ENCODE results near the gene GTF2H2C_2.
A peak's percentile ranks its signal among the peaks of the same experiment; 100 is the strongest.
"Not testable (repeated sequence)": the region's sequence is repeated elsewhere in the genome, so short reads cannot be mapped to it uniquely, and the experiment has no call there.

GTF2H2C_2 gene

DNA sequence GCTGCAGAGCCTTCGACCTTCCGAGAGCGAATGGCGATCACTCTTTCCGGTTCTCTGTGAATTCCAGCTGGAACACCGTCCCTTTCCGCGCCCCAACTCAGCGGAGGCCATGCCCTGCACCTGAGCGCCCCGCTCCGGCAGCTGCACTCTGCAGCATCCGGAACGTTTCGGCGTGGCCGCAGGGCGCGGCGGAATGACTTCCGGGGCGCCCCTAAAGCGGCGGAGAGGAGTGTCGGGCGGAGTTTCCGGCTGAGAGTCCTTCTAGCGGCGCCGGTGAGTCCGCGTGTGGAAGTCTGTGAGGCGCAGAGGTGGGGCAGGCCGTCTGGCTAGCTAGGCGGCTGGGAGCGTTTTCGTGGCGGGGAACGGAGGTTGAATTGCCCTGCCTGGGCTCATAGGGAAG, at the start of gene GTF2H2C_2:
GTF2H2C_2 (plus strand) TSS at position 252 of the 400 bp plus-strand sequence.
- not testable (repeated sequence) for H3K4me1 ChIP-seq (ENCODE audit: control insufficient read depth in 2 of 2, insufficient read depth in 2 of 2, low read length in 2 of 2); H3K9ac ChIP-seq (ENCODE audit: low read depth in 1 of 2, low read length in 2 of 2); H3K9me3 ChIP-seq (ENCODE audit: control insufficient read depth in 2 of 2, low read length in 2 of 2); H3K27ac ChIP-seq (ENCODE audit: low read depth in 2 of 2, low read length in 2 of 2); H3K27me3 ChIP-seq (ENCODE audit: control insufficient read depth in 2 of 2, insufficient read depth in 2 of 2, low read length in 2 of 2); H3K36me3 ChIP-seq (ENCODE audit: control insufficient read depth in 2 of 2, insufficient read depth in 2 of 2, low read length in 2 of 2); H3K4me3 ChIP-seq (ENCODE audit: low read length in 2 of 2)

DNA sequence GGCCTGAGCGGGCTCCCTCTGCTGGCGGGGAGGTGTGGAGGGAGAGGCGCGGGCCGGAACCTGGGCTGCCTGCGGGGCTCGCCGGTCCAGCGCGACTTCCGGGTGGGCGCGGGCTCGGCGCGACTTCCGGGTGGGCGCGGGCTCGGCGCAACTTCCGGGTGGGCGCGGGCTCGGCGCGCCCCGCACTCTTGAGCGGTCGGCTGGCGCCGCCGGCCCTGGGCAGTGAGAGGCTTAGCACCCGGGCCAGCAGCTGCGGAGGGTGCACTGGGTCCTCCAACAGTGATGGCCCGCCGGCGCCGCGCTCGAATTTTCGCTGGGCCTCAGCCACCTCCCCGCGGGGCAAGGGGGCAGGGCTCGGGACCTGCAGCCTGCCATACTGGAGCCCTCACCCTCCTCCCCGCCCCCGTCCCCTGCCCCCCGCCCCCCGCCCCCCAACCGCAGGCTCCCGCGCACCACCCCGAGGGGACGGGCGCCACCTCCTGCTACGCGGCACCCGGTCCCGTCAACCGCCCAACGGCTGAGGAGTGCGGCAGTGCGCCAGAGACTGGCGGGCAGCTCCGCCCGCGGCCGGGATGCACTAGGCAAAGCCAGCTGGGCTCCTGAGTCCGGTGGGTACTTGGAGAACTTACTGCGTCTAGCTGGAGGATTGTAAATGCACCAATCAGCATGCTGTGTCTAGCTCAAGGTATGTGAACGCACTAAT, 14.0 kb upstream of the GTF2H2C_2 start:
- Histone ChIP-seq H3K27ac (ENCODE audit: low read depth in 2 of 2, low read length in 2 of 2) (peak overlapping the region; percentile 23 to 61), H3K4me3 (ENCODE audit: low read length in 2 of 2) (peak overlapping the region; percentile 60 to 71)
- not testable (repeated sequence) for H3K36me3 ChIP-seq (ENCODE audit: control insufficient read depth in 2 of 2, insufficient read depth in 2 of 2, low read length in 2 of 2); H3K27me3 ChIP-seq (ENCODE audit: control insufficient read depth in 2 of 2, insufficient read depth in 2 of 2, low read length in 2 of 2); H3K4me1 ChIP-seq (ENCODE audit: control insufficient read depth in 2 of 2, insufficient read depth in 2 of 2, low read length in 2 of 2); H3K9me3 ChIP-seq (ENCODE audit: control insufficient read depth in 2 of 2, low read length in 2 of 2); H3K9ac ChIP-seq (ENCODE audit: low read depth in 1 of 2, low read length in 2 of 2)

DNA sequence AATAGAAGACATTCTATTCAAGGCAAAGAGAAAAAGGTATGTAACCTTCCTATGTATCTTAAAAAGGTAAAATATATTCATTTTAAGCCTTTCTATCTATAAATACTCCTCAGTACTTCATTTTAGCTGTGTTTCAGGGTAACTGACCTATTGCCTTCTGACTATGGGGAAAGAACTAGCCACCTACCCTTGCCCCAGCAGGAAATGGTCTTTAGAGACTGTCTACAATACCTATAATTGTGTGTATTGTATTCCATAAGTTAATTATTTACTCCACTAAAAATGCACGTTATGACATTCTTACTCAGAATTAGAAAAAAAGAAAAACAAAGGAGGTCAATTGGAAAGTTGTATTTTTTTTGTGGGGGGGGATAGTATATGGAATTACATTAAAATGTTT, 6.2 kb downstream of the GTF2H2C_2 start:
- not testable (repeated sequence) for H3K36me3 ChIP-seq (ENCODE audit: control insufficient read depth in 2 of 2, insufficient read depth in 2 of 2, low read length in 2 of 2); H3K27me3 ChIP-seq (ENCODE audit: control insufficient read depth in 2 of 2, insufficient read depth in 2 of 2, low read length in 2 of 2)

DNA sequence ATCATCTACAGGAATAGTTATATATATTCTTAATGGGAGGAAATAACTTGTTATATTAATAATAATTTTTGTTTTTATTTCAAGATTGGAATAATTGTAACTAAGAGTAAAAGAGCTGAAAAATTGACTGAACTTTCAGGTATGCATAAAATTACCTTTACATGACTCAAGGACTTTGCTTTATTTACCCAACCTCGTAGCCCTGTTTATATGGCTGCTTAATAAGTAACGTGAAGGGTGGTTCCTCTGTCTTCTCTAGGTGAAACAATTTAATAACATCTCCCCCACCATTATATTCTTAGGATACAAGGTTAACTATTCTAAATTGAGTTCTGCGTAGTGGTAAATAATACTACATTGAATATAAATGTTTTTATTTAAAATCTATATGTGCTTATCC, 8.0 kb downstream of the GTF2H2C_2 start:
- not testable (repeated sequence) for H3K27me3 ChIP-seq (ENCODE audit: control insufficient read depth in 2 of 2, insufficient read depth in 2 of 2, low read length in 2 of 2); H3K9me3 ChIP-seq (ENCODE audit: control insufficient read depth in 2 of 2, low read length in 2 of 2); H3K4me1 ChIP-seq (ENCODE audit: control insufficient read depth in 2 of 2, insufficient read depth in 2 of 2, low read length in 2 of 2); H3K4me3 ChIP-seq (ENCODE audit: low read length in 2 of 2); H3K36me3 ChIP-seq (ENCODE audit: control insufficient read depth in 2 of 2, insufficient read depth in 2 of 2, low read length in 2 of 2); H3K27ac ChIP-seq (ENCODE audit: low read depth in 2 of 2, low read length in 2 of 2); H3K9ac ChIP-seq (ENCODE audit: low read depth in 1 of 2, low read length in 2 of 2)

More for the DNA sequence above, 6.2 kb downstream of the GTF2H2C_2 start:
- H3K4me1 ChIP-seq (ENCODE audit: control insufficient read depth in 2 of 2, insufficient read depth in 2 of 2, low read length in 2 of 2); H3K9ac ChIP-seq (ENCODE audit: low read depth in 1 of 2, low read length in 2 of 2); H3K9me3 ChIP-seq (ENCODE audit: control insufficient read depth in 2 of 2, low read length in 2 of 2); H3K27ac ChIP-seq (ENCODE audit: low read depth in 2 of 2, low read length in 2 of 2); H3K4me3 ChIP-seq (ENCODE audit: low read length in 2 of 2): not testable (repeated sequence)

DNA sequence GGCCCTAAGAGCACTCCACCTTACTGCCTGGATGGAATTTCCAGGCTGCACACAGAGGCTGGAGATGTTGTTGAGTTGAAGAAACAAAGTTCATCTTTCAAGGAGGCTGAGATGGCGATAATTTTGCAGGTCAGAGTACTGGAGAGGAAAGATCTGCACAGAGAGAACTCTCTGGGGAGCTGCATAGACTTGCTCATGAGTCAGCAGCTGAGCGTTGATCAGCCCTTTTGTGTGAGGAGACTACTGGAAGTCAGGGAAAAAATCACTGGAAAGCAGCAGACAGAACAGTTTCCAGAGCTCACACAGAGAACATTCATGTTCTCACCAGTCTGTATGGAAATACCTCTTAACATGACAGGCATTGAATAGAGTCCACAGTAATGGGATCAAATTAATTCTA, 23.4 kb downstream of the GTF2H2C_2 start:
- not testable (repeated sequence) for H3K27ac ChIP-seq (ENCODE audit: low read depth in 2 of 2, low read length in 2 of 2); H3K4me1 ChIP-seq (ENCODE audit: control insufficient read depth in 2 of 2, insufficient read depth in 2 of 2, low read length in 2 of 2); H3K36me3 ChIP-seq (ENCODE audit: control insufficient read depth in 2 of 2, insufficient read depth in 2 of 2, low read length in 2 of 2); H3K4me3 ChIP-seq (ENCODE audit: low read length in 2 of 2); H3K9ac ChIP-seq (ENCODE audit: low read depth in 1 of 2, low read length in 2 of 2); H3K27me3 ChIP-seq (ENCODE audit: control insufficient read depth in 2 of 2, insufficient read depth in 2 of 2, low read length in 2 of 2); H3K9me3 ChIP-seq (ENCODE audit: control insufficient read depth in 2 of 2, low read length in 2 of 2)

DNA sequence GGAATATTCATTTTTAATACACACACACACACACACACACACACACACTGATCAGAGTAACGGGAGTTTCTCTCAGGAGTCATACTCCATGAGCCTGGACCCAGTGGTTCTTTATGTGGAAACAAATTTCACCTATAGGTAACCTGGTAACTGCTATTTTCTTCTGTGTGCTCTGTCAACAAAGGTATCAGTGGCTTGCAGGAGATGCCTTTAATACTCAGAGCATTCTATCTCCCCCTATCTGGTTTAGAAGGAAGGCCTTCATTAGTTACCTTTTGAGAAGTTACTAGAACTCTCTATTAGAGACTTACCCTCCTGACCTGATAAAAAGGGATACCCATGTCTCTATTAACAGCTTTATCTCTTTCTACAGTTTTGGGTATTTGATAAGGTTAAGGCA, 34.4 kb downstream of the GTF2H2C_2 start:
- not testable (repeated sequence) for H3K36me3 ChIP-seq (ENCODE audit: control insufficient read depth in 2 of 2, insufficient read depth in 2 of 2, low read length in 2 of 2); H3K4me3 ChIP-seq (ENCODE audit: low read length in 2 of 2); H3K4me1 ChIP-seq (ENCODE audit: control insufficient read depth in 2 of 2, insufficient read depth in 2 of 2, low read length in 2 of 2); H3K27me3 ChIP-seq (ENCODE audit: control insufficient read depth in 2 of 2, insufficient read depth in 2 of 2, low read length in 2 of 2); H3K9me3 ChIP-seq (ENCODE audit: control insufficient read depth in 2 of 2, low read length in 2 of 2); H3K9ac ChIP-seq (ENCODE audit: low read depth in 1 of 2, low read length in 2 of 2); H3K27ac ChIP-seq (ENCODE audit: low read depth in 2 of 2, low read length in 2 of 2)

DNA sequence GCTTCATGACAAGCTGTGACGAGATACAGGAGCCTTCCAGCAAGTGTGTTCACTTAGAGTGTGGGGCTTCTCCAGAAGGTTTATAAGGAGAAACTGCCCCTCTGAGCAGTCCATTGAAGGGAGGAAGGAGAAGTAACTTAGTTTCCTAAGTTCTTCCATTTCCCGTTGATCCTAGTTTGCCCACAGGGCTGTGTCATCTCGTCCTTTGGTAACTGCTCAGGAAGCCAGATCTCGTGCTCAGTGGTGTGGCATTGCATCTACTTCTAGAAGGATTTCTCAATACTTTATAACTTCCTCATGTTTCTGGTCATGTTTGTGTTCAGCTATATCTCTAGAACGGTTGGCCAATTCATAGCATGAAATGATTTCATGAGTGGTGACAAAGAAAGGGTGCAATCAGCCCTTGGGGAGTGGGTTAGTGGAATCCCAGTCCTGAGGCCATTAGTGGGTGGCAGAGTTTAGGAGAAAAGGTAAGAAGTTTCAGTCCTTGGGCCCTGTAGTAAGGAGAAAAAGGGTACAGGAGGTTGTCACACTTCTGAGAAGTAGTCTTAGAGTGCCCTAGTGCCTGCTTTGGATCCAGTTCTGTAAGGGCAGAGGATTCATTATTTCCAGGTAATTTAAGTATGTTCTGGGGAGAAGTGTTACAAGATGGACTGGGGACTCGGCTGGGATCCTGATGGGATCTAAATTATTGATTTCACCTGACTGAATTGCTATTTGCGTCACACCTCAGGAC, 36.2 kb downstream of the GTF2H2C_2 start:
- H3K9me3 ChIP-seq (ENCODE audit: control insufficient read depth in 2 of 2, low read length in 2 of 2); H3K4me1 ChIP-seq (ENCODE audit: control insufficient read depth in 2 of 2, insufficient read depth in 2 of 2, low read length in 2 of 2); H3K4me3 ChIP-seq (ENCODE audit: low read length in 2 of 2); H3K27ac ChIP-seq (ENCODE audit: low read depth in 2 of 2, low read length in 2 of 2); H3K36me3 ChIP-seq (ENCODE audit: control insufficient read depth in 2 of 2, insufficient read depth in 2 of 2, low read length in 2 of 2); H3K27me3 ChIP-seq (ENCODE audit: control insufficient read depth in 2 of 2, insufficient read depth in 2 of 2, low read length in 2 of 2); H3K9ac ChIP-seq (ENCODE audit: low read depth in 1 of 2, low read length in 2 of 2): not testable (repeated sequence)

DNA sequence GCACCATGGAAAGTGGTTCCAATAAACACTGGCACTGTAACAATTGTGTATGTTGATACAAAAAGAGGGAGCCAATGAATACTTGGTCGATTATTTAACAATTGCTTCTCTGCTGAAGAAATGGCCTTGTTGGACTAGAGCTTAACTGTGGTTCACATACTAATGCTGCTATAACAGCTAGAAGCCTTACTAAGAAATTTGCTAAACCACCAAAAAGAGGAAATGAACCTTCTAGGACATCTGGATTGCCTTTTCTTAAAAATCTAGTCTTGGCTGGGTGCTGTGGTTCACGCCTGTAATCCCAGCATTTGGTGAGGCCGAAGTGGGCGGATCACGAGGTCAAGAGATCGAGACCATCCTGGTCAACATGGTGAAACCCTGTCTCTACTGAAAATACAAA, 41.9 kb downstream of the GTF2H2C_2 start:
- H3K9ac ChIP-seq (ENCODE audit: low read depth in 1 of 2, low read length in 2 of 2); H3K9me3 ChIP-seq (ENCODE audit: control insufficient read depth in 2 of 2, low read length in 2 of 2); H3K27me3 ChIP-seq (ENCODE audit: control insufficient read depth in 2 of 2, insufficient read depth in 2 of 2, low read length in 2 of 2); H3K4me3 ChIP-seq (ENCODE audit: low read length in 2 of 2); H3K27ac ChIP-seq (ENCODE audit: low read depth in 2 of 2, low read length in 2 of 2); H3K36me3 ChIP-seq (ENCODE audit: control insufficient read depth in 2 of 2, insufficient read depth in 2 of 2, low read length in 2 of 2); H3K4me1 ChIP-seq (ENCODE audit: control insufficient read depth in 2 of 2, insufficient read depth in 2 of 2, low read length in 2 of 2): not testable (repeated sequence)

DNA sequence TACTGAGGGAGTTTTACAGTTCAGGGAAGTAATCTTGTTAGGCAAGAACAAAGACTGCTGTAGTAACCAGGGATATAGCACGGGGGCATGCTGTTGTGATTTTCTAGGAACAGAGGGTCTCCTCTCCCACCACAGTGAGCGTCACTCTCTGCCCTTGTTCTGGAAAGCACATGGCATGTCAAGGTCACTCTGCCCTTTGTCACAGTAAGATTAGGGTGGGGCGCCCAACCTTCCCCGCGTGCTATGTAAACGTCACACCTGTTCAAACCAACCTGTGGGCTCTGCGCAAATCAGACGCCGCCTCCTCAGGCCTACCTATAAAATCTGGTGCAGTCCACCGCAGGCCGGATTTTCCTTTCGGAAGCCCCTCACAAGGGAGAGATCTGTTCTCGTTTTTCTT, 44.0 kb downstream of the GTF2H2C_2 start:
- H3K36me3 ChIP-seq (ENCODE audit: control insufficient read depth in 2 of 2, insufficient read depth in 2 of 2, low read length in 2 of 2); H3K4me3 ChIP-seq (ENCODE audit: low read length in 2 of 2); H3K9ac ChIP-seq (ENCODE audit: low read depth in 1 of 2, low read length in 2 of 2); H3K9me3 ChIP-seq (ENCODE audit: control insufficient read depth in 2 of 2, low read length in 2 of 2); H3K4me1 ChIP-seq (ENCODE audit: control insufficient read depth in 2 of 2, insufficient read depth in 2 of 2, low read length in 2 of 2); H3K27me3 ChIP-seq (ENCODE audit: control insufficient read depth in 2 of 2, insufficient read depth in 2 of 2, low read length in 2 of 2); H3K27ac ChIP-seq (ENCODE audit: low read depth in 2 of 2, low read length in 2 of 2): not testable (repeated sequence)

DNA sequence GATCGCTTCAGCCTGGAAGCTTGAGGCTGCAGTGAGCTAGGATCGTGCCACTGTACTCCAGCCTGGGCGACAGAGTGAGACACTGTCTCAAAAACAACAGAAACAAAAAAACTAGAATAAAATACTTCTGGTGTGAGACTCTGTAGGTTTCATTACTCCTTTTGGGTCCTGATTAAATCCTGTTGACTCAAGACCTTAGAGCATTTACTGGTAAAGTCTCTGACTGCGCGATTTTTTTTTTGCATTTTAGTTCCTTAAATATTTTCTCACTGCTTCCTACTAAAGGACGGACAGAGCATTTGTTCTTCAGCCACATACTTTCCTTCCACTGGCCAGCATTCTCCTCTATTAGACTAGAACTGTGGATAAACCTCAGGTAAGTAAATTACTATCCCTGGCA, 46.8 kb downstream of the GTF2H2C_2 start:
- H3K27me3 ChIP-seq (ENCODE audit: control insufficient read depth in 2 of 2, insufficient read depth in 2 of 2, low read length in 2 of 2); H3K4me3 ChIP-seq (ENCODE audit: low read length in 2 of 2); H3K27ac ChIP-seq (ENCODE audit: low read depth in 2 of 2, low read length in 2 of 2); H3K36me3 ChIP-seq (ENCODE audit: control insufficient read depth in 2 of 2, insufficient read depth in 2 of 2, low read length in 2 of 2); H3K4me1 ChIP-seq (ENCODE audit: control insufficient read depth in 2 of 2, insufficient read depth in 2 of 2, low read length in 2 of 2); H3K9ac ChIP-seq (ENCODE audit: low read depth in 1 of 2, low read length in 2 of 2); H3K9me3 ChIP-seq (ENCODE audit: control insufficient read depth in 2 of 2, low read length in 2 of 2): not testable (repeated sequence)

All from mucosa of rectum (tissue), 2 donors.